Stimulated activated CD4-positive, alpha-beta T cell treated with anti-CD3 and anti-CD28 coated beads, Interleukin-4, amount 100 ng/mL, for 24 hours (primary cell): ENCODE measurements around the gene LRRC55.

Source experiments
- DNase-seq: peaks from one replicate; pipeline ENCODE4 v3.0.0-alpha.2; 2020

LRRC55 gene, protein sequence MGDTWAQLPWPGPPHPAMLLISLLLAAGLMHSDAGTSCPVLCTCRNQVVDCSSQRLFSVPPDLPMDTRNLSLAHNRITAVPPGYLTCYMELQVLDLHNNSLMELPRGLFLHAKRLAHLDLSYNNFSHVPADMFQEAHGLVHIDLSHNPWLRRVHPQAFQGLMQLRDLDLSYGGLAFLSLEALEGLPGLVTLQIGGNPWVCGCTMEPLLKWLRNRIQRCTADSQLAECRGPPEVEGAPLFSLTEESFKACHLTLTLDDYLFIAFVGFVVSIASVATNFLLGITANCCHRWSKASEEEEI

DNA sequence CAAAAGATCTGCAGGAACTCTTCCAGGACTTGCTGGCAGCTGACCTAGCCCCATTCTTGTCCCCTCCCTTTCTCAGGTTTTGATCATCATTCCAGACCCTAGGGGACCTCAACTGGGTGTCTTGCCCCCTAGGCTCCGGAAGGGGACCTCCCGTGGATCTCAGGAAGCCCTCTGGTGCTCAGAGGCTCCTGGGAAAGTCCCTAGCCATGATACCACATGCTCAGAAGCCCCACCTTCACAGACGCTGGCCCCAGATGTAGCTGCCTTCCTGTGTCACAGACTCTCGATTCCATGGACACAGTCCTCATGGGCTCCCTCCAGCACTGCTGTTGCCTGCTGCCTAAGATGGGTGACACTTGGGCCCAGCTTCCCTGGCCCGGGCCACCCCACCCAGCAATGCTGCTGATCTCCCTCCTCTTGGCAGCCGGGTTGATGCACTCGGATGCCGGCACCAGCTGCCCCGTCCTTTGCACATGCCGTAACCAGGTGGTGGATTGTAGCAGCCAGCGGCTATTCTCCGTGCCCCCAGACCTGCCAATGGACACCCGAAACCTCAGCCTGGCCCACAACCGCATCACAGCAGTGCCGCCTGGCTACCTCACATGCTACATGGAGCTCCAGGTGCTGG, at the start of gene LRRC55:
Gene LRRC55 (plus strand): TSS at position 276 of the 628 bp plus-strand sequence. CDS start 70 bp downstream, at position 346.
- DNase-seq: no peak

DNA sequence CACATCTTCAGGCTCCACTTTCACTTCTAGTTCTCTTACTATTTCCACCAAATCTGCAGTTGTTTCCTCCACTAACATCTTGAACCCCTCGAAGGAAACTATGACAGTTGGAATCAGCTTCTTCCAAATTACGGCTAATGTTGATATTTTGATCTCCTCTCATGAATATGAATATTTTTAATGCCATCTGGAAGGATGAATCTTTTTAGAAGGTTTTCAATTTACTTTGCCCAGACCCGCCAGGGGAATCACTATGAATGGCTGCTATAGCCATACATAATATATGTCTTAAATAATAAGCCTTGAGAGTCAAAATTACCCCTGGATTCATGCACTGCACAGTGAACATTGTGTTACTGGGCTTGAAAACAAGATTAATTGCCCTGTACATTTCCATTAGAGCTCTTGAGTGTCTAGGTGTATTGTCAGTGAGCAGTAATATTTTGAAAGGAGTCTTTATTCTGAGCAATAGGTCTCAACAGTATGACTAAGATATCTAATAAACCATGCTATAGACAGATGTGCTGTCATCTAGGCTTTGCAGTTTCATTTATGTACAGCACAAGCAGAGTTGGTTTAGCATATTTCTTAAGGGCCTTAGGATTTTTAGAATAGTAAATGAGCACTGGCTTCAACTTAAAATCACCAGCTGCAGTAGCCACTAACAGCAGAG, 48.3 kb upstream of the LRRC55 start:
- DNase-seq: no peak

DNA sequence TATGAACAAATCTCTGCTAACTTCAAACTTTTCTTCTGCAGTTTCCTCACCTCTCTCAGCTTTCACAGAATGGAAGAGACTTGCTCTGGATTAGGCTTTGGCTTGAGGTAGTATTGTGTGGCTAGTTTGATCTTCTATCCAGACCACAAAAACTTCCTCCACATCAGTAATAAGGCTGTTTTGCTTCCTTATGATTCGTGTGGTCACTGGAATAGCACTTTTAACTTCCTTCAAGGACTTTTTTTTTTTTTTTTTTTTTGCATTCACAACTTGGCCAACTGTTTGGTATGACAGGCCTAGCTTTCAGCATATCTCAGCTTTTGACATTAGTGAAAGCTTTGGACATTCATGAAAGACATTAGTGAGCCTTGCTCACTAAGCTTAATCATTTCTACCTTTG, 47.5 kb upstream of the LRRC55 start:
- no peak for DNase-seq

DNA sequence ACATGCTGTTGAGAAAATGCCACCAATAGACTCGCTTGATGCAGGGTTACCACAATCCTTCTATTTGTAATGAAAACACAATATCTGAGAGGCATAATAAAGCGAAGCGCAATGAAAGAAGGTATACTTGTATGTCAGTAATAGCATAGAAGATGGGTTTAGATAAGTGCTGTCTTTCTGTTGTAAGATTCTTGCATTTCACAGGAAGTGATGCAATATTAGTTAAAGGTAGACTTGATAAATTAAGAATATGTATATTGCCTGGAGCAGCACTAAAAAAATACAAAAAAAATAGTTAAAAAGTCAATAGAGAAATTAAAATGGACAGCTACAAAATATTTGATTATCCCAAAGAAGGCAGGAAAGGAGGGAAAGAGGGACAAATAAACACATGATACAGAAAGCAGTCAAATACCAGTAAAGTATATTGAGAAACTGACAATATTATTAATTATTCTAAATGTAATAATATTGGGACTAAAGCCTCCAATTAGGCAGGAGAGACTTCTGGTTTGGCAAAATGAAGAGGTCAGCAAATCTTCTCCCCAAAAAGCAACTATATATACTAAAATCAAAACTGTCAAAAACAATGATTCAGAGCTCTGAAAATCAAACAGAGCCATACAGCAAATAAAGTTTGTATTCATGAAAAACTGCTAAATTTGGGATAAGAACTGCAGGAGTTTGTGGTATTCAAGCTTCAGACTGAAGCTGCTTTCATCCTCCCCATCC, 46.6 kb upstream of the LRRC55 start:
- DNase-seq: no peak

DNA sequence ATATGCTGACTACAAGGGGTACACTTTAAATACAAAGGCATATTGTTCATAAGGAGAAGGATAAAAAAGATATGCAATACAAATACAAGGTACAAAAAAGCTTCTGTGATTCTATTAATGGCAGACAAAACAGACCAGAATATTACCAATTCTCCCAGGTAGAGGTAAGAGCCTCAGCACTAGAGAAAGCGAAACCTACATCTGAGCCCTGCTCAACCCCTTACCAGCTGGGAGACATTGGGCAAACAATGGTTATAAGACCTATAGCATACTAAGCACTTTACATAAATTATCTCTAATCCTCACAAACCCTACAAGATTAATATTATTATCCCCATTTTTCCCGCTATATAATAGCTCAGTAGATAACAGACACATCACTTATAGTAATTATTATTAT, 41.2 kb upstream of the LRRC55 start:
- DNase-seq: no peak

DNA sequence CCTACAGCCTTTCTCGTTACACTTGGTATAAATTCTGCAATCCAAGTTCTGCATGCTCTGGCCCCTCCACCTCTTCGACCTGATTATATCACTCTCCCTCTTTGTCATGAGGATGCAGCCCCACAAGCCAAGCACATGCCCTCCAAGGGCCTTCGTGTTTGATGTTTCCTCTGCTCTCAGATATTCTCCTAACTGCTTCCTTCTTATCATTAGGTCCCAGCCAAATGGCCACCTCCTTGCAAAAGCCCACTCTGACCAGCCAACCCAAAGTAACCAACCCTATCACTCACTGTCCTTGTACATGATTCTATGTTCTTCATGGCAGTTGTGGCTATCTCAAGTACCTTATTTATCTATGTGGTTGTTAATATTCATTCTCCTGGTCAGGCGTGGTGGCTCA, 38.3 kb upstream of the LRRC55 start:
- DNase-seq: no peak

DNA sequence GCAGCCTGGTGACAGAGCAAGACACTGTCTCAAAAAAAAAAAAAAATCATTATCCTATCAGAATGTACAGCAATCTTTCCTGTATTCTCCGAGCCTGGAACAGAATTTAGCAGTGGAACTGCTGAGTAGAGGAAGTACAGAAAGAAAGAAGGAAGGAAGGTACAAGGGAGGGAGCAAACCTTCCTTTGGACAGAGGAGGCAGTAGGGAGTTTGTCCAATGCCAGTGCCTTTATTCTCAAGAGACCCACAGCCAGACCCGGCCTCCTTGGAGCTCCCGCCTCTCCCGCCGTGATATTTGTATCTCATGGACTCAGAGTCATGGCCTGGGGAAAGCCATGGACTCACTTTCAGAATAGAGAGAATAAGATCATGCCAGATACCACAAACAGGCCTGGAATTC, 37.7 kb upstream of the LRRC55 start:
- DNase-seq: no peak

DNA sequence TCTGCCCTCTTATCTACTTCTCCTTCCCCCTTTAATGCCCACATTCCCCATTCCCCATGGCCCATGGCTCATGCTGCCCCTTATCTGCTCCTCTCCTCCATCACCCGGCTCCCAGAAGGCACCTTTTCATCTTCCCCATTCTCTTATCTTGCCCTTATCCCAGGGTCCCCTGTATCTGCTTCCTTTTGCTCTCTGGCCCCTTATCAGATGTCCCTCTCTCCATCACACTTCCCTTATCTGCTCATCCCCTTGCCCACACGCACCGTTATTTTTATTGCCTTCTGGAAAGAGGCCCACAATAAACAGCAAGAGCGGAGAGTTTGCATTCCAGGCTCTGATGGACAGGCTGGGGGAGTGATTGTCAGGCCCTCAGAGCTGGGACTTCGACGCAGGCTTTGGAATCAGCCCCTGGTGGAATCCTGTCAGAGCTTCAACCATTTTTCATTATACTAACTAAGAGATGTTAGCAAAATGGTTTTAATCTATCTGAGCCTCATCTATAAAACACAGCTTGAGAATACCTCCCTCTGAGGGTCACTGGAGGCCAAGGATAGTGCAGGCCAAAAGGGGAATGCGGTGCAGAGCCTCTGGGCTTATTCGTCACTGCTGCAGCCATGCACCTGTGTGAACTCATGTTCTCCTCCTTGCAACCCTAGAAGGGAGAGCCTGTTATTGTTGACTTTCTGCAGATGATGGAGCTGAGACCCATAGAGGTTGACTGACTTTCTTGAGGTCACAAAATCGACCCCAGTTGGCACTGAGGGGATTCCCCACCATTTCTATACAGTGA, 37.0 kb upstream of the LRRC55 start:
- DNase-seq: no peak

DNA sequence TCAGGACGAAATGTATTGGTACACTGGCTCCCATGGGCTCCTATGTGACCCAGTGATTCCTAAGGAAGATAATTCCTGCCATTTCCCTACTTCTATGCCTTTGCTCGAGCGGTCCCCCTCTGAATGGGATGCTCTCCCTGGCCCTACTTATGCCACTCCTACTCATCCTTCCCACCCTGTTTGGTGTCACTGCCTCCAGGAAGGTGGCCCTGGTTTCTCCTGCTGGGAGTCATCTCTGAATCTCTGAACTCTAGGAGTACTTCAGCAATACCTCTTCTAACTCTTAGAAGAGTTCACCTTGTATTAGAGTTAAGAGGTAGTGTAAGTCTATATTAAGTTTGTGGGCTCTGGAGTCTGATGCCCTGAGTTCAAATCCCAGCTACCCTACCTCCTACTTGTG, 35.5 kb upstream of the LRRC55 start:
- no peak for DNase-seq

DNA sequence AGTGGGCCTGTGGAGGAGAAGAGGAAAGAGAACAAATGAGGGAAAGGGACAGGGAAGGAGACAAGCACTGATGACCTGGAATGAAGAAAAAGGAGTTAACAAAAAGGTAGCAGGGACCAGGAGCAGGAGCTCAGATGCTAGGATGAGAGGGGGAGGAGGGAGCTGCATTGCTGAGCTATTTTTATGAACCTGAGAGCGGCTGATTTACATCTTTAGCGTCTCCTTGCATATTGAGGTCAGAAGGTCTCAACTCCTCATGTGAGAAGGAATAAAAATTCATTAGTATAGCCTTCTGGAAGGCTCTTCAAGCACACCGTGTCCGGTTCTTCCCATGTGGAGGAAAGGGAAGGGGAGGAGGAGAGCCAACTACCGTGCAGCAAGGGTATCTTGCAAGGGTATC, 33.1 kb upstream of the LRRC55 start:
- DNase-seq: no peak

DNA sequence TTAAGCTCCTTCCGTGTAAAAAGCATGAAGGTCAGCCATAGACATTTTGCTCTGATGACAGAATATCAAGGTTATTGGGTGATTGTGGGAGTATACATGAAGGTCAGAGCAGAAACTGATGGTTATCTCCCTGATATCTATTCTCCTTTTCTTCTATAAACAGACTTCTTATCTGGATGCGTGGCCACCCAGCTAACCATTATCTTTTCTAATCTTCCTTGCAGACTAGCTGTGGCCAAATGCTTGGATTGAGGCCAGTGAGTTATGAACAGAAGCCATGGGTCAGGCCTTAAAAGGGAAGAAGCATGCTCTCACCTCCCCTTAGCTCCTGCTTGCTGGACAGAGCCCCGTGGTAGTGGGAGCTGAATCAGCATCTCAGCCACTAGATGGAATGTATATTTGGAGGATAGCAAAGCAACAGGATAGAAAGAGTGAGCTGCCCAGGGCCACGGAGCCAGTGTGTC, 31.3 kb upstream of the LRRC55 start:
- no peak for DNase-seq

DNA sequence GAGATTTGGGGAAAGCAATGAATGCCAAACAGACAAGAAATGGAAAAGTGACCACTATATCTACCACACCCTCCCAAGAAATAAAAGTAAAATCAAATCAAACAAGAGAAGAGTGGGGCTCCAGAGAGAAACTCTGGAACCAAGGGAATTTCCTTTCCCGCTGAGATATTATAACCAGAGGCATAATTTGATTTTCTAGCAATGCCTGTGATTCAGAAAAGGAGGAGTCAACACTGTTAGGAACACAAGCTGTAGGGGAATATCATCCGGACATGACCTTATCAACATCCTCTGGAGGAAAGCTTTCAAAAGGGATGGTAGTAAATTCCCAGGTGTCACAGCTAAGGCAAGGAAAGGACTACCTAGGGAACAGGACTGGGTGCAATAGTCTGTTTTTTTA, 29.6 kb upstream of the LRRC55 start:
- no peak for DNase-seq

DNA sequence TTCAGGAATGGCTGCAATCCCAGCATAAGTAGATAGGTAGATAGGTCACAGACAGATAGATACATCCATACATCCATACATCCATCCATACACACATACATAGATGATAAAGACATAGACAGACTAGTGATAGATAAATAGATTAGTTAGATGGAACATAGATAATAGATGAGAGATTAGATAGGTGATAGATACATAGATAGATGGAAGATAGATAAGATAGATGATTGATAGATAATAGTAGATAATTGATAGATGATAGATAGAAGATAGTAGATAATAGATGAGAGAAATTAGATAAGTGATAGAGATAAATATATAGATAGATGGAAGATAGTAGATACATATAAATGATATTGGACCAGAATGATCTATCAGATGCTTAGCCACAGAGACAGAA, 28.3 kb upstream of the LRRC55 start:
- no peak for DNase-seq

DNA sequence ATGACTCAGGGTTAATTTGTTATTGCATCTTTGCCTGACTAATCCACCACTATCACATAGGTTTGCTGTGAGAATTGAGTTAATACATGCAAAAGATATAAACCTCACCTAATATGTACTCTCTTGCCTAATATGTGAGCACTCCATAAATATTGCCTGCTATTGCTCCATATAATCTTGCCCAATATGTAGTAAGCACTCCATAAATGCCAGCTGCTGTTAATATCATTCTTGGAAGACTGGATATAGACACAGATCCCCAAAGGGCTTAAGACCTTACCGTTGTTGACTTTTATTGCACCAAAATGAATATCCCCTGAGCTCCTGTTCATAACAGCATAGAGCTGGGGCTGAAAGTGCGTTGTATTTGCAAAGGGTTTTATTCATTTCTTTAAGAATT, 27.0 kb upstream of the LRRC55 start:
- no peak for DNase-seq

DNA sequence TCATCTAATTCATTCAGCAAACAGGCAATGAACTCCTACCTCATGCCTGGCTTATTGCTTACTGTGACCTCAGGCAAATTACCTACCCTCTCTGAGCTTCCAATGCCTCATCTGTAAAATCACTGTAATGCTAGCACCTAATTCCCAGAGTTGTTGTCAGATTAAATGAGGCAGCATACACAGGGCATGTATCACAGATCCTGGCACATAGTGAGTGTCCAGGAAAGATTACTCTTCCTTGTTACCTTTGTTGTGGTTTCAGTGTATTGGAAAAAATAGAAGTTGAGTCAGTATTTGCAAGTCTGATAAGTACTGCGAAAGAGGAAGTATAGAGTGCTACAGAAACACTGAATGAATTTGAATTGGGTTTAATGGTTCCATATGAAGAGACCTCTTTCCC, 26.4 kb upstream of the LRRC55 start:
- no peak for DNase-seq

DNA sequence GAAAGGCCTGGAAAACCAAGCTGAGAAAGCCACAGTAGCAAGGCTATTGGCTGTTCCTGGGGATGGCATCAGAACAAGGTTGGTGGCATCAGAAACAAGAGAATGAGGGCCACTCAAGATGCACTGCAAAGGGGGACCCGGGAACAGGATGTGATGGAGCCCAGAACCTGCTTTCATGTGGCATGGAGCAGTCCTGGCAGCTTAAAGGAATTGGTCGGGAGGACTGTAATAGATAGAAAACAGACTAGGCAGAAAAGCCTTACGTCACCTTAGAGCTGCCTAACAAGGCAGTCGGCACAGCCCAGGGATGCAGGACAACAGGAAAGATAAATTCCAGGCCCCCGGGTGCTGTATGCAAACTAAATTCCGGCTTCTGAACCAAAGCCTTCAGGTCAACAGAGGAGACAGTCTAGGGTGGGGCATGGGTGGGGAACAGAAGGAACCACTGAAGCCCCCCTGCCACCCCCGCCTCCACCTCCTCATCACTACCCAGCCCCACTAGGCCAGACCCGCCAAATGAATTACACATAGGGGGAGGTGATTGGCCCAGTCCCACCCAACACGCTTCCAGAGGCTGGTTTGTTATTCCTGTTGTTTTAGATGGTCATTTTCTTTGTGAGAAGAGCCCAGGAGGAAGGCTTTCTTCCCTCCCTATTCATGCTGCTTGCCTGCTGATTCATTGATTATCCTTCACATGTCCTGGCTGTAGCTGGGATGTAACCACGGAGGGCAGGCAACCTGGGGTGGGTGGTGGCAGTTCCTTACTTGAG, 25.7 kb upstream of the LRRC55 start:
- DNase-seq: no peak

DNA sequence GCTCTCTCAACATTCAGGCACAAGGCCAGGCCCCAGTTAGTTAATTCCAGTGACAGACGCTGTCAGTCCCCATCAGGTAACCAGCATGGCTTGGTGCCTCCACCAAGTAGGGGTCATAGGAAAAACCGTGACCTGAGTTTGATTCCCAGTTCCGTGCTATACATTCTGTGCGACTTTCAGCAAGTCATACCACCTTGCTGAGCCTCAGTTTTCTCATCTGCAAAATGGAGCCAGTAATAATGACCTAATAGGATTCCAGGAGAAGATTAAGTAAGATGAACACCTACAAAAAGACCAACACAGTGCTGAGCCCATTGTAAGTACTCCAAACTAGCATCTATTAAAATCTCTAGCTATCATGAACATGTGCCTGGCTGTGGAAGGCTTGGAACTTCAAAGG, 24.8 kb upstream of the LRRC55 start:
- DNase-seq: no peak

DNA sequence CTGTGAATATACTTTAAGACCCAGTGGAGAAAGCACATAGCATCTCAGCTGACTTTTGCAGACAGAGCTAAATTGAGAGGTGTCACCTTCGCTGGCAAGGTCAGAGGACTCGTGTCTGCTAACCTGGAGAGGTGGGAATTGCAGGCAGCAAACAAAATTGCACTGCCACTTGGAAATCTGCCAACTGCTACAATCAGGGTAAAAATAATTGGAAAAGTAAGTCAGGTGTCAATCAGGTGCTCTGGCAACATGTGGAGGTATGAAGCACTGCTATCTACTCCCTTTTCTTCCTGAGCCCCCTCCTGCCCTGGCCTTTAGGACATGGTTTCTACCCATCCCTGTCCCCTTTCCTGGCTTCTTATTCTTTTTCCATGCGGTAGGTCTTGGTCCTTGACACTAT, 24.1 kb upstream of the LRRC55 start:
- no peak for DNase-seq

DNA sequence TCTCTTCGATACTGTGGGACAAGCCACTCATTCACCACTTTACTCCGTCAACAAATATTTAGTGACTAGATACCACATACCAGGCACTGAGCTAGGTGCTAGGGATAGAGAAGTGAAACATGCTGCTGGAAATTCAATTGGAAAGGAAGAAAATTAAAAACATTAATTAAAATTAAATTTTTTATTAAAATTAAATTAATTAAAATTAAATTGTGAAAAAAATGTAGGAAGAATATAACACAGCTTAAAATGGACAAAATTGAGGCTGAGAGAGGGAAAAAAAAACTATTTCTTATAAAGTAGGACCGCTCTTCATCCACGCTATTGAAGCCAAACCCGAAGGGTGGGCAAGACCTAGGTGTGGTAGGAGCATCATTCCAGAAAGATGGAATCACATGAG, 23.6 kb upstream of the LRRC55 start:
- no peak for DNase-seq

DNA sequence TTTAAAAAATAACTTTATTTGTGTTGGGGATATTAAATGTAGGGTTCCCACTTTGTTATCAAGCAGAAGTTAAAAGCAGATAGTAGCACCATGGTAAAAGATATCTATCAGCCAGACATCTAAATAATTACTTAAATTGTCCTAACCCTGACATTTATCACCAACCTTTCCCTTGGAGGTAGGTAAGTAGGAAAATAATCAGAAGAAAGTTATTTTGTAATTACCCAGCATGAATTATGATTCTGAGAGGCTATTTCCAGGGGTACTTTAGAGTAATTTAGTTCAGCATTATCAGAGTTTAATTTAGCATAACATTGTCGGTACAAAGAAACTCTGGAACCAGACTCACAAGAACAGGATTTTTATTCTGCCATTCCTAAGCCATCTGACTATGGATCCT, 23.2 kb upstream of the LRRC55 start:
- no peak for DNase-seq

DNA sequence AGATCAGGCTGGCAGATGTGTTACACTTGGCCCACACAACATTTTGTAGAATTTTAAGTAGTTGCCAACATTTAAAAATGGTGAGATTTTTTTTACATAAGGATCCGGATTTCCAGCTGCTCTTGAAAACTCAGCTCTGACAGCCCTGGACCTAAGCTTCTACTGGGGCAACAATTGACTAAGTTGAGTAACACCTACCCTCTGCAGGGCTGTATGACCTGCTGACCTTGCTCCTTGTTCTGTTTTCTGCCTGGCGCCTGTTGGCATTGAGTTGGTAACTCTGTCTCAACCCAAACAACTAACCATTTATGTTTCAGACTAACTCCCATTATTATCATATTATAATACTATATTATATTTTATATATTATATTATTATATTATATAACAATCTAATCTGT, 21.1 kb upstream of the LRRC55 start:
- DNase-seq: no peak

DNA sequence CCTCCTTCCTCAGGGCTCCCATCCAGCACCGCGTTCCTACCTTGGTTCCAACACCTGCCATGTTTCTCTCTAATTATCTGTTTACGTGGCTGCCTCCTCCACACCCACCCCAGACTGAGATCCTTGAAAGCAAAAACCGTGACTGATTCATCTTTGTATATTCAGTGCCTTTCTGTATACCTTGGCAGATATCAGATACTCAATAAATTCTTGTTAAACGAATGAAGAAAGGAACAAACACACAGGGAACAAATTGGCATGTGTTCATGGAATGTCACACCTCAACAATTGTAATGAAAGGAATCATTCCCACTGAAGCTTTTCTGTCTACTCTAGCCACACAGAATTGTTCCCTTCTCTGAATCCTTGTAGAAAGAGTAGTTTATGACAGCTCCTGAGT, 20.4 kb upstream of the LRRC55 start:
- no peak for DNase-seq
